GM12892 (cell line): Measurements from ENCODE around the gene FAAP20.

Experiments used
- DNase-seq: peaks from one replicate; pipeline ENCODE4 v3.0.0; 2011; ENCODE audit not compliant: insufficient read length
- FAIRE-seq: peaks from 2 replicates; lab custom pipeline; 2011; peaks lifted over from hg19 to GRCh38; lab: Jason Lieb, UNC
- POLR2A ChIP-seq: IDR thresholded peaks from 2 replicates; pipeline ENCODE4 v1.6.1; 2011; ENCODE audit warnings: low read depth, low read length, control low read depth
- POLR2AphosphoS5 ChIP-seq: IDR thresholded peaks from 2 replicates; pipeline ENCODE4 v1.6.1; 2011; ENCODE audit warnings: low read depth, low read length, control low read depth
- TAF1 ChIP-seq: IDR thresholded peaks from 2 replicates; pipeline ENCODE4 v1.6.1; 2011; ENCODE audit warnings: low read depth, mild to moderate bottlenecking, control low read depth, low read length, borderline replicate concordance

The FAAP20 gene

DNA sequence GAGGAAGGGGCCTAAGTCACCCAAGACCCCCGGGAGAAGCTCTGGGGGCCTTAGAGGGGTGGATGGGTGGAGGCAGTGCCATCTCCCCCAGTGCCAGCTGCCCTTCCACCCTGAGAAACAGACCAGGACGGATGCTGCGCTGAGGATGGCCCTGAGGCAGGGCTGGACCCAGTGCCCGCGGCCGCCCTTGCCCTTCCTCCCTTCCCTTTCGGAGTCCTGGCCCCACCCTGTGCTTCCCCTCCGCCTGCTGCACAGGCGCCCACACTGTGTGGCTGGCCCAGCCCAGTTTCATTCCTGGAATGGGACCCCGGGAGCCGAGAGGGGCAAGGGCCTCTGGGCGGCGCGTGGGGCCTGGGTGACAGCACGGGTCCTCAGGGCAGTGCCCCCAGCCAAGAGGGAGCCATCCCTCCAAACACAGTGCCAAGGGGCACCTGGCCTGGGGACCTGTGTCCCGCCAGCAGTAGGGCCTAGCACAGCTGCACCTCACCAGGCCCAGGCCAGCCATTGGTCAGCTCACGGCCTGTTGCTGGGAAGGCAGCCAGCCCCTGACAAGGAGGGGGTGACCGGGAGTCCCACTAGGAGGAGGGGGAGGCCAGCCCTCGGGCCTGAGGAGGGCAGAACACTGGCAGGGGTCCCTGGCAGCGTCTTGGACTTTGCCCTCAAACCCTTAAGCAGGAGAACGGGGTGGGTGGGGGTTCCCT lies 20.1 kb upstream of the FAAP20 start:
- no peak for TF ChIP-seq POLR2AphosphoS5
- TF ChIP-seq POLR2A = no peak
- TF ChIP-seq TAF1 = no peak
- DNase-seq = no peak
- no peak for FAIRE-seq

DNA sequence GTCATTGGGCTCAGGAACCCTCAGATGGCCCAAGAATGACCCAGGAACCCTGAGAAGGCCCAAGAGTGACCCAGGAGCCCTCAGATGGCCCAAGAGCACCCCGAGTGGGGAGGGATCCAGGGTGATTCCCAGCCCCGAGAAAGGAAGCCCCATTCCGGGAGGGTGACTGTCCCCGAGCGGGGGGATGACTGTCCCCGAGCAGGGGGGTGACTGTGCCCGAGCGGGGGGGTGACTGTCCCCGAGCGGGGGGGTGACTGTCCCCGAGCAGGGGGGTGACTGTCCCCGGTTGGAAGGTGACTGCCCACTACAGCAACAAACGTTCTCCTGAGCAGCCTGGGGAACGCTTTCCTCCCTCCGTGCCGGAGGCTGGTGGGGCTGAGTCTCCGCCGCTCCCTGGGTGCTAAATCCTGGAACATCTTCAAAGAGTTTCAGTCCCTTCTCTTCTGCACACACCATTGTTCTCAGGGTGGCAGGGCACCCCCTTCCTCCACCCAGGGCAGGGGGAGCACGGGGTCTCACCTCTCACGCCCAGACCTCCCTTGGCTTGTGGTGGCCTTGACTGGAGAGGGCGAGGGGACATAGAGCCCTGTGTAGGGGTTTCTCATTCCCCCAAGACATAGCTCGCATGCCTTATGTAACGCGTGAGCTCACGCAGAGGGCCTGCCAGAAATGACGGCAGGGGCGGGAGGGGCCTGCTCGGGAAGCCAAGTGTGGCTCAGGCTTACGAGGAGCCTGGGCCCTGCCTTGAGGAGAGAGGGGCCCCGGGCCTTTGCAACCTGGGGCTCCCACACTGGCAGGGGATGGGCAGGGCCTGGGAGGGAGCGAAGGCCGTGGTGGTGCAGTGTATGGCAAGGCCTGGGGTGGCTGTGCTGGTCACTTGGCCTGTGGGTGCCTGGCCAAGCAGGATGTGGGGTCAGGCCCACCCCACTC lies 19.3 kb upstream of the FAAP20 start:
- DNase-seq (no peak), FAIRE-seq (no peak)
- no peak for TF ChIP-seq POLR2AphosphoS5
- TF ChIP-seq TAF1 = no peak
- no peak for TF ChIP-seq POLR2A

DNA sequence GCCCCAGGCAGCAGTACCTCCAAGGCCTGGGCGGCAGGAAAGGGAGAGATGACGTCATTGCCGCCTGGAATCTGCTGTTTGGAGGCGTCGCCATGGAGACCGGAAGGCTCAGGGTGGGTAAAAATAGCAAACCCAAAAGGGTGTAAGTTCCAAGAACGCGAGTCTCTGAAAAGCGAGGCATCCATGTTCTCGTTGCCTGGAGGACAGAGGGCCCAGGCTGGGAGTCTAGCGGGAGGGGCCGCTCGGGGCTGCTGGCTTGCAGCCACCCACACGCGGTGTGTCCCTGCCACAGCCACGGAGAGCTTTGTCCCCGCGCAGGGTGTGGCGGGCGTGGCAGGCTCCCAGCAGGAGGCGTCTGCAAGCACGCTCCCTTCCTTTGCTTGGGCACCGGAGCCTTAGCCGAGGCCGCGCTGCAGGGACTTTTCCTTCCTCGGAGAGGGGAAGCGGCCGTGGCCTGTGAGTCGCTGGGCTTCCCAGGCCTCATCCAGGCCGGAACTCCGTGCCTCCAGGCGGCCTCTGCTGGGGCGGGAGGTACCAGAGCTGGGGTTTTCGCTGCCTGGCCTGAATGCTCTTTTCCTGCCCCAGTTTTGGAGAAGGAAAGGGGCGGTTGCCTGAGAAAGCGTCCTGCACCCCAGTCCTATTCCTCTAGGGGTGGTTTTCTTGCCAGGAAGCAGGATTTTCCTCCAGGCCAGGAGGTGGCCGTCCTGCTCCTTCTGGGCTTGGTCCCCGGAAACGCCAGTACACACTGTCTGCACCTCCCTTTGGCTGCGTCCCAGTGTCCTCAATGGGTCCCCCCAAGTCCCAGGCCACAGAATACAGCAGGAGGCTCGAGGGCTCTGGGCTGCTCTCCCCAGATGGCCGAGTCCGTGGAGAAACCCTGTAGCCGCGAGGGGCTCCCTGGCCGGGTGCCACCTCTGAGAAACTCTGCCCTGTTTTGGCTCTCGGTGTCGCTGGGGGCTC lies 18.2 kb upstream of the FAAP20 start:
- DNase-seq = no peak
- TF ChIP-seq POLR2A = no peak
- TF ChIP-seq POLR2AphosphoS5 = no peak
- no peak for TF ChIP-seq TAF1
- no peak for FAIRE-seq

DNA sequence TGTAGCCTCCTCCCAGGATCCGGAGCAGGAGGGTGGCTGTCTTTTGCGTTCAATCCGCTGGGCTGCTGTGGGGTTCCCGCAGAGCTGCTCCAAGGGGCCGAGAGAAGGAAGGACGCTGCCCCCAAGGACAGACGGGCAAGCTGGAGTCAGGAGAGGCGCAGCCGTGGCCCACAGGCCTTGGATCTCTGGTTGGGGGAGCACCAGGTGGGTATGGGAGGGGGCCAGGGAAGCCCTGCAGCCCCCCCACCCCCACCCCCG lies 17.6 kb upstream of the FAAP20 start:
- no peak for TF ChIP-seq TAF1
- TF ChIP-seq POLR2A = no peak
- no peak for TF ChIP-seq POLR2AphosphoS5
- no peak for DNase-seq

DNA sequence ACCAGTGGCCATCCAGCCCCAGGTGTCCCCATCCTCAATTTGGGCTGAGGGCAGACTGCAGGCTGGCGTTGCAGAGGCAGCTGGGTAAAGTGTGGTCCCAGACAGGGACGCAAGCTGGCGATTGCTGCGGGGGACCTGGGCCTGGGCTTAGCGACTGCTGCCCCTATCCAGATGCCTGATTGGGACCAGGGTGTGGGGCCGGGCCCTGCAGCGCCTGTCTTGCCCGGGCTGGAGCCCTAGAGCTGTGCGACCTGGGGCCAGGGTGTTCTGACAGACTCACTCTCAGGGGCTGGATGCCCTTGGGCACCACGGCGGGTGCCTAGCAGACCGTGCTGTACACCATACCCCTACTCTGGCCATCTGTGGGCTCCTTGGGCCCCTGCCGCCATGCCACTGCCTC lies 16.2 kb upstream of the FAAP20 start:
- no peak for FAIRE-seq
- no peak for TF ChIP-seq POLR2A
- no peak for DNase-seq

More for the DNA sequence above, 17.6 kb upstream of the FAAP20 start:
- no peak for FAIRE-seq

DNA sequence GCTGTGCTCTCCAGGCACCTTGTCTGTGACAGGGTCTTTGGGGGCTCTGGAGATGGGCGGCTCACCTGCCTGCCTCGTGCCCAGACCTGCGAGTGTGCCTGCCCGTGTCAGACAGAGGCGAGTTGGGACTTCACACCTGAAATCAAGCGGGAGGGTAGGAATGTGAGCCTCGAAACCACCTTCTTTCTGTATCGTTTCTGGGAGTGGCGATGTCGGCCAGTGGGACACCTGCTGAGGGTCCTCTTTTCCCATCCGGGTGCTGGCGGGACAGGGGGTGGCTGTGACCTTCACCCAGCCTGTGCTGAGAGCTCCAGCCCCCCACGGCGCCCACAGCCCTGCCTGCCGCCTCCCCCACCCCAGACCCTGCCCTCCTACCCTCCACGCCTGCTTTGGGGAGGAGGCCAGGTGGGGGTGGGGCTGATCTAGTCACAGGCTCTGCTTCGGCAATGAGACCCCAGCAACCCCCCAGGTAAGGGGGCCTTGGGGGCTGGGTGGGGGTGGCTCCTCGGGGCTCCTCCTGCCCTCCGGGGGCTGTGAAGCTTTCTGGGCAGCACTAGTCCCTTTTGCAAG lies 15.6 kb upstream of the FAAP20 start:
- FAIRE-seq (no peak), DNase-seq (no peak)
- TF ChIP-seq TAF1 (no peak), POLR2AphosphoS5 (no peak)

DNA sequence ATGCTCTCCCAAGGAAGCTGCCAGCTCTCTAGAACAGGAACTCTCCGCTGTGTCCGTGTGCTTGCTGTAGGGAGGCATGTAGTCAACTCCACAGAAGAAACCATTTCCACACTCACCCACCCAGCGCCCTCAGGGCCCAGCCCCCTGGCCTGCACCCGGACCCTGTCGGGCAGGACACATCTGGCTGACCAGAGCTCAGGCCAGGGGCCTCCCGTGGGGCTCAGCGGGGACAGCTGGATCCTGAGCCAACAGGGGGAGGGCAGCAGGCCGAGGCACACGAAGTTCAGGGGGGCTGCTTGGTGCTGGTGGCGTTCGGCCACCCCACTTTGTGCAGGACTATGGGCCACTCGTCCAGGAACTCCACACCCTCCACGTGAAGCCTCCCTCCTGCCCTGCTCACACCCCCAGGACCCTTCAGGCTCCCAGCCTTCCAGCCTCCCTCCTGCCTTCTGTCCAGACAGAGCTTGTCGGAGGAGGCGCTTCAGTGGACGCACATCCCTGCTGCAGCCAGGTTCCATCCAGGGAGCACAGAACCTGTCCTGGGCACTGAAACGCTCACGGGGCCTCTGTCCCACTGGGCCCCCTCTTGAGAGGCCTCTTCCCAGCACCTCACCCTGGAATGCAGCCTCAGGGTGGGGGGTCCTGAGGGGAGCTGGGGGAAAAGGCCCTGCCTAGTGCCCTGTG lies 15.0 kb upstream of the FAAP20 start:
- no peak for DNase-seq
- no peak for FAIRE-seq
- TF ChIP-seq POLR2A (no peak), POLR2AphosphoS5 (no peak), TAF1 (no peak)

DNA sequence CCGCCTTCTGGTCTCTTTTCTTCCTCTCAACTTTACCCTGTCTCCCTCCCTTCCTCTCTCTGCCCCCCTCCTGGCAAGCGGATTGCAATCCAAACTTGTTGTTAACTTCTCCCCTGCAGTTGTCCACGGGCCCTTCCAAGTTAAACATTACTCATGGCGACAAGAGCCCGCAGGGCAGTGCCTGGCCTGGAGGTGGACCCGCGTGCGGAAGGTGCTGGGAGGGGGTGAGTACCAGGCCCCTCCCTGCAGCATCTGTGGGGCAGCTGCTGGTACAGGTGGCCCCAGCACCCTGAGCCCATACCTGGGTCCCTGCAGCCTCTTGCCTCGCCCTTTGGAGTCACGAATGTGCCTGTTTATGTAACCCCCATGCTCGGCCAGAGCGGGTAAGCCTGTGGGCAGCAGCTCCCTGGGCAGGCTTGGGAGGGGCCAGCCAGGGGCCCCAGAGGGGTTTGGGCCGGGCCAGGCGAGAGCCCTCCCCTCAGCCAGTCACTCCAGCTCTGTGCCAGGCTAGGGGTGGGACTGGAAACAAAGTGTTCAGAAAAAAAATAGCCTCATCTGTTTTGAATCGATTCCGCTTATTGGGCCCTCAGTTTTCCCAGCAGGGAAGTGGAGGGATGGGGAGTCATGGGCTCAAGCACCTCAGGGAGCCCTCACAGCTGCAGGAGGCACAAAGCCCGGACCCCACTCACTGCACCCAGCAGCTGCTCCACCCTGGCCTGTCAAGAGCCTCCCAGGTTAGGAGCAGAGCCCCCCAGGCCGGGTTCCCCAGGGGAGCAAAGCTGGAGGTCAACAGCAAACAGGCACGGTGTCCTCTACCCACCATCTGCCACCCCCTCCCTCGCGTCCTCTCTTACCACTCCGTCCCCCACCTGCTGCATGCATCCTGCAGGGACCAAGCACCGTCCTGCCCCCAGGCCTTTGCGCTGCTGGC lies 14.0 kb upstream of the FAAP20 start:
- no peak for FAIRE-seq
- TF ChIP-seq TAF1 (no peak), POLR2A (no peak)
- DNase-seq = no peak

DNA sequence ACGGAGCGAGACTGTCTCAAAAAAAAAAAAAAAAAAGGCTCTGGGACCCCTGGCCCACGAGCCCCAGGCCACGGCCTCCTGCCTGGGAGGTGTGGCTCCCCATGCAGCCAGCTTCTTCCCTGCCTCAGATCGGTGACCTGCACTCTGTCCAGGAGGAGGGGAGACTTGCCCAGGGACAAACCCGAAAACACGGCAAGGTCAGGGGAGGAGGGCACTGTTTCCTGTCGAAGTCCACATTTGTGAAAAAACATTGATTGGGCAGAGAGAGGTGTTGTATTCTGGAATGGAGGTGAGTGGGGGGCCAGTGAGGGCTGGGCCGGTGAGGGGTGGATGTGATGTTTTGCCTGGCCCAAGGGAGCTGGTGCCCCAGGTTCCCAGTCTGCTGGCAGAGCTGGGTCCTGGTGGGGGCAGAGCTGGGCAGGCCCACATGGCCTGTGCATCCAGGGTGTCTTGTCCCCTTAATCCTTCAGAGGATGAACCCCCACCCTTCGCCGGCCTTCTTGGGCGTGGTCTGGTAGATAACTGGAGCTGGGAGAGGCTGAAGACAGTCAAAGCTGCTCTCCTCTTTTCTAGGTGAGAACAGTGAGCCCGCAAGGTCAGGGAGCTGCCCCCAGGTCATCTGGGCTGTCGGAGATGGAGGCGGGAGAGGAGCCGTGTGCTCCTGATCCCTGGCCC lies 12.4 kb upstream of the FAAP20 start:
- no peak for TF ChIP-seq TAF1
- TF ChIP-seq POLR2A = no peak
- TF ChIP-seq POLR2AphosphoS5 = no peak
- FAIRE-seq (no peak), DNase-seq (no peak)
